ENCODE results near the gene DDRGK1. TPM values are rescaled to one million over a fixed set of nuclear protein-coding genes. Genes with fewer than 3 reads are reported as not detected.

Gene DDRGK1
- total RNA-seq, 1 donor from 2014 or later, result 59.3 TPM

DNA sequence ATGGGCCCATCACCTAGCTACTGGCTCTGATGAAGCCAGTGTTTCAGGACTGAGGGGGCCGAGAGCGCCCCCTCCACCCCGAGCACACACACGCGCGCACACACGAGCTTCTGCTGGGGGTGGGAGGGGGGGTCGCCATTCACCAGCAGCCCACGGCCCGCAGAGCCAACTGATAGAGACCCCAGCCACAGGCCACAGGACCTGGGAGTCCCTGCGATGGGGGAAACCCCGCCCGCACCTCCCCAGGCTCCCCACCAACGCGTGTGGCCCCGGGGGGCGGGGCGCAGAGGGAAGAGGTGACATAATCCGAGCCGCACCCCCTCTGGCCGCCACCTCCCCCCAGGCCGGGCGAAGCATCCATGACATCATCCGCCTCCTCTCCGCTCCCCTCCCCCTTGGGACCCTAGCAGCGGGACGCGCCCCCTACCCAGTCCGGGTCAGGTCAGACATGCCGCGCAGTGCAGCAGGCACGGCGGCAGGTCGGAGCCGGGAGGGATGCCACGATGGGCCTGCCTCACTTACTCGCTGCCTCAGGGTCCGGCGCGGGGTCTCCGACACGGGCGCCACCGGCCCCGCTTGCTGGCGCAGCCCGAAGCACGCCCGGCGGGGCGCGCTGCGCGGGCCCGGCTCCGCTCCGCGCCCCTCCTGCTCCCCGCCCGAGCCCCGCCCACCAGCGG, 31.4 kb downstream of the DDRGK1 start, which contains the start of gene LZTS3:
TSS of gene LZTS3 (minus strand) at position 617 of the 677 bp plus-strand sequence. CDS start 6,386 bp downstream, outside the sequence.
- Mint-ChIP-seq H3K4me3 (ENCODE audit: unreplicated experiment) (peak within 1 kb of the TSS; percentile 91), H3K9me3 (ENCODE audit: unreplicated experiment) (peaks cover 15% of the 10 kb centered on the region), H3K27me3 (ENCODE audit: unreplicated experiment) (peaks cover 10% of the 10 kb centered on the region), H3K4me1 (ENCODE audit: low read depth, unreplicated experiment) (peaks cover 20% of the 10 kb centered on the region), H3K27ac (ENCODE audit: unreplicated experiment) (peak within 1 kb of the TSS; percentile 90), H3K36me3 (ENCODE audit: unreplicated experiment) (no peaks in the 10 kb centered on the region)
- TF ChIP-seq, protein P1, sequence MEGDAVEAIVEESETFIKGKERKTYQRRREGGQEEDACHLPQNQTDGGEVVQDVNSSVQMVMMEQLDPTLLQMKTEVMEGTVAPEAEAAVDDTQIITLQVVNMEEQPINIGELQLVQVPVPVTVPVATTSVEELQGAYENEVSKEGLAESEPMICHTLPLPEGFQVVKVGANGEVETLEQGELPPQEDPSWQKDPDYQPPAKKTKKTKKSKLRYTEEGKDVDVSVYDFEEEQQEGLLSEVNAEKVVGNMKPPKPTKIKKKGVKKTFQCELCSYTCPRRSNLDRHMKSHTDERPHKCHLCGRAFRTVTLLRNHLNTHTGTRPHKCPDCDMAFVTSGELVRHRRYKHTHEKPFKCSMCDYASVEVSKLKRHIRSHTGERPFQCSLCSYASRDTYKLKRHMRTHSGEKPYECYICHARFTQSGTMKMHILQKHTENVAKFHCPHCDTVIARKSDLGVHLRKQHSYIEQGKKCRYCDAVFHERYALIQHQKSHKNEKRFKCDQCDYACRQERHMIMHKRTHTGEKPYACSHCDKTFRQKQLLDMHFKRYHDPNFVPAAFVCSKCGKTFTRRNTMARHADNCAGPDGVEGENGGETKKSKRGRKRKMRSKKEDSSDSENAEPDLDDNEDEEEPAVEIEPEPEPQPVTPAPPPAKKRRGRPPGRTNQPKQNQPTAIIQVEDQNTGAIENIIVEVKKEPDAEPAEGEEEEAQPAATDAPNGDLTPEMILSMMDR (IDR thresholded peaks at IDR 0.05; ENCODE audit: partially characterized antibody, unreplicated experiment), result no peak
- peak; percentile 93 for DNase-seq

DNA sequence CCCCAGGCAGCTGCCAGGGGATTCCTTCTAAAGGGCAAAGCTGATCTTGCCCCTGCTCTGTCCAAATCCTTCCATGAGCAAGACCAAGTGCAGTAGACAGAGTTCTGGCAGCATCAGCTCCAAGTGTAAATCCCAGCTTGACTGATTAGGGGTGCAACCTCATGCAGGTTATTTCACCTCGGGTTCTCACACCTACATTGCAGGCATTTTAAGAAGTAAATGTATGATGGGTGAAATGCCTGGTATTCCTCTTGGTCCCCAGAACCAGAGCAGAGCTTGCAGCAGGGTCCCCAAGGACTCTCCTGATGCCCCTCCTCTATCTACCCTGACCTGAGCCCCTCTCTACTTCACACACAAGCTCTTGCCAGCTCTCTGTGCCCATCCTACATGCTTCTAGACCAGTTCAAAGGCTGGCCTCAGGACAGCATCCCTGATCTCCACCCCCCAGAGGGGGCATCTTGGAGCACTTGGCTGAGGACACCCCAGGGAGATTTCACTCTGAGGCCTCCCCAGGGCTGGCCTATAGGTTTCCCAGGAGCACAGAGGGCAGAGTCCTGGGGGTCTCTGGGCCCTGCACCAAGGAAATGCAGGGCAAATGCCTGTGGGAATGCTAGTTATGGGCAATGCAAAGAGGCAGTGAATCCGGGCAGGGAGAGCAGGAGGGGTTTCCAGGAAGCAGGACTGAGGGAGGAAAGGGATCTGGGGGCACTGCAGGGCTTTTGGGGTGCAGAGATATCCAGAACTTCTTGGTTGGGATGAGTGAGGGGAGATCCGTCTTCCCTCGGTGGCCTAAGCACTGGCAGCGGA, 32.2 kb downstream of the DDRGK1 start:
- peaks cover 10% of the 10 kb centered on the region for H3K27me3 Mint-ChIP-seq (ENCODE audit: unreplicated experiment)
- H3K36me3 Mint-ChIP-seq (ENCODE audit: unreplicated experiment), result no peaks in the 10 kb centered on the region
- H3K9me3 Mint-ChIP-seq (ENCODE audit: unreplicated experiment), result peaks cover 15% of the 10 kb centered on the region
- H3K4me3 Mint-ChIP-seq (ENCODE audit: unreplicated experiment), result peak overlapping the region; percentile 91
- no peak for DNase-seq
- peaks cover 20% of the 10 kb centered on the region for H3K4me1 Mint-ChIP-seq (ENCODE audit: low read depth, unreplicated experiment)
- TF ChIP-seq, protein P1 (IDR thresholded peaks at IDR 0.05; ENCODE audit: partially characterized antibody, unreplicated experiment), result no peak
- H3K27ac Mint-ChIP-seq (ENCODE audit: unreplicated experiment), result peak overlapping the region; percentile 90

DNA sequence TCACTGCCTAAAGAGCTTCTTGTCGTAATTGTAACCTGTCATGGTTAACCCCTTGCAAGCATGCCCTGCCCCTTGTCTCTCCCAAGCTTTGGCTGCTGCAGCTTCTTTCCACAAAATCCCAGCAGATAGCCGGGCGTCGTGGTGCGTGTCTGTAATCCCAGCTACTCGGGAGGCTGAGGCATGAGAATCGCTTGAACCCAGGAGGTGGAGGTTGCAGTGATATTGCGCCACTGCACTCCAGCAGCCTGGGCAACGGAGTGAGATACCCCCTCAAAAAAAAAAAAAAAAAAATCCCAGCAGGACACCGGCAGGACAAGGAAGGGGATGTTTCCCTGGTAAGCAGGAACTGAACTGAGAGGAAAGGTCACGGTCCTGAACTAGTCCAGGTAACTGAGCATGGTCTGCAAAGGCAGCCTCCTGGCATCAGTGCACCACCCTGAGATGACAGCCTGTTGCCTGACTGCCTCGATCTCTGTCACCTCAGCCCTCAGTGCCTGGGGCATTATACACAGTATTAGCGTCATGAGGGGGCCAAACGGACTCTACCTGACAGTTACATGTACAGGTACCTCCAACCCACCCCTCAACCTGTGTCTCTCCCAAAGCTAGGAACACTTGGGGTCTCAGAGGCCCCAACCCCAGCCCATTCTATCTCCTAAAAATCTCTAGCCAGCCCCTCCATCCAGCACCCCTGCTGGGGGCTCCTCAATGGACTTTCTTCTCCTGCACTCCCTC, 32.9 kb downstream of the DDRGK1 start:
- TF ChIP-seq, protein P1 (IDR thresholded peaks at IDR 0.05; ENCODE audit: partially characterized antibody, unreplicated experiment), result no peak
- H3K27ac Mint-ChIP-seq (ENCODE audit: unreplicated experiment), result no peak overlapping the region
- no peak for DNase-seq
- H3K36me3 Mint-ChIP-seq (ENCODE audit: unreplicated experiment), result no peaks in the 10 kb centered on the region
- peaks cover 15% of the 10 kb centered on the region for H3K9me3 Mint-ChIP-seq (ENCODE audit: unreplicated experiment)
- peaks cover 20% of the 10 kb centered on the region for H3K4me1 Mint-ChIP-seq (ENCODE audit: low read depth, unreplicated experiment)
- H3K27me3 Mint-ChIP-seq (ENCODE audit: unreplicated experiment), result peaks cover 10% of the 10 kb centered on the region
- H3K4me3 Mint-ChIP-seq (ENCODE audit: unreplicated experiment), result peak overlapping the region; percentile 91

DNA sequence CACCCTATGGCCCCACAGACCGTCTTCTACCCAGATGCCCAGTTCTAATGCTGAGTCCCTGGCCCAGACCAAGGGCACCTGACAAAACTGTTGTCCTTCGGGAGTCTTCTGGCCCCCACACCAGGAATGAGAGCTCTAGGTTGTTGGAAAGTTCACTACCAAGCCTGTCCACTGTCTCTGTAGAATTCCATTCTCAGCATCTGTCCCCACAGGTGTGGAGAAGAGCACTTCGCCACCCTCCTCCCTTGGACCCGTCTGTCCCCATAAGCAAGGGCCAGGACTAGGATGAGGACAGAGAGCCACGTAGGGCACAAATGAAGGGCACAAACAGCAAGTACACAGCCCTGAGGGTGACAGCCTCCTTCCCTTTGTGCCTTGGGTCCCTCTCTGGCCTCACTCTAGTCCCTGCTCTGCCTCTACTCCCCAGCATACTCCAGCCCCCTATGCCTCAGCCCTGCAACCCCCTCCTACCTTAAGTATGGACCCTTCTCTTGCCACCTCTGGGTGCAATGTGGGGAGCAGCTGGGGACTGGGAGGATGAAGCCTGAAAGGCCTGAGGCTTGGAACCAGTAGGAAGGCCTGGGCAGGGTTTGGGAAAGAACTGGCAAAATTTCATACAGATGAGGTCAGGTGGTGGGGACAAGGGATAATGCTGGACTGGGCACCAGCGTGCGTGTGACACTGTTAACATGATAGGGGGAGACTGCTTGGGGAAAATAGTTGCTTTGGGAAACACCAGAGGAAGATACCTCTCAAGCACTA, 35.5 kb downstream of the DDRGK1 start:
- peaks cover 9% of the 10 kb centered on the region for H3K9me3 Mint-ChIP-seq (ENCODE audit: unreplicated experiment)
- TF ChIP-seq, protein P1 (IDR thresholded peaks at IDR 0.05; ENCODE audit: partially characterized antibody, unreplicated experiment), result no peak
- no peaks in the 10 kb centered on the region for H3K36me3 Mint-ChIP-seq (ENCODE audit: unreplicated experiment)
- H3K27ac Mint-ChIP-seq (ENCODE audit: unreplicated experiment), result no peak overlapping the region
- peaks cover 6% of the 10 kb centered on the region for H3K27me3 Mint-ChIP-seq (ENCODE audit: unreplicated experiment)
- peak overlapping the region; percentile 57 for H3K4me3 Mint-ChIP-seq (ENCODE audit: unreplicated experiment)
- no peak for DNase-seq
- H3K4me1 Mint-ChIP-seq (ENCODE audit: low read depth, unreplicated experiment), result peaks cover 16% of the 10 kb centered on the region
